CD4-positive, alpha-beta T cell treated with Interleukin-10 for 1 hour (primary cell): ENCODE measurements around the gene GBA2.

Experiments used
- DNase-seq: peaks from one replicate; pipeline ENCODE4 v3.0.0-alpha.2; 2020

Gene GBA2

DNA sequence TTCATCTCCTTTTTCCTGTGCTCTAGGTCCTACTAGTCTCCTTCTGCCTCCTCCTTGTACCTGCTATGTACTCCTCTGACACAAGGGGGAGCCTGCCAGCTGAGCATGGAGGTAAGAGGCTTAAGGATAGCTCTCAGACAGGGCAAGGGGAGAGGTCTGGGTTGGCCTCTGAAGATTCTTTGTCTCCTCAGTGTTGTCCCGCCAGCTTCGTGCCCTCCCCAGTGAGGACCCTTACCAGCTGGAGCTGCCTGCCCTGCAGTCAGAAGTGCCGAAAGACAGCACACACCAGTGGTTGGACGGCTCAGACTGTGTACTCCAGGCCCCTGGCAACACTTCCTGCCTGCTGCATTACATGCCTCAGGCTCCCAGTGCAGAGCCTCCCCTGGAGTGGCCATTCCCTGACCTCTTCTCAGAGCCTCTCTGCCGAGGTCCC is 12.8 kb downstream of the GBA2 start:
- peak; percentile 83 for DNase-seq

DNA sequence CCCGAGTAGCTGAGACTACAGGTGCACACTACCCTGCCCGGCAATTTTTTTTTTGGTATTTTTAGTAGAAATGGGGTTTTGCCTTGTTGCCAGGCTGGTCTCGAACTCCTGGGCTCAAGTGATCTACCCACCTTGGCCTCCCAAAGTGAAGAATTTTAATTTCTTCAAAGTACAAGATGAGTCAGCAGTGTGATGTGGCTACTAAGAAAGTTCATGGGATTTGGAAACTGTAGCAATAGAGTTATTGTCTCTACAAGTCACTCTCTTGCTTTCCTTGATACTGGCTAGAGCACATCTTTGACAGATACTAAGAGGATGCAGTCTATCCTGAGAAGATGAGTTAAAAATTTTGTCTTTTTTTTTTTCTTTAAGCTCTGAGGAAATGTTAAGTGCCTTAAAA is 14.9 kb downstream of the GBA2 start:
- no peak for DNase-seq

DNA sequence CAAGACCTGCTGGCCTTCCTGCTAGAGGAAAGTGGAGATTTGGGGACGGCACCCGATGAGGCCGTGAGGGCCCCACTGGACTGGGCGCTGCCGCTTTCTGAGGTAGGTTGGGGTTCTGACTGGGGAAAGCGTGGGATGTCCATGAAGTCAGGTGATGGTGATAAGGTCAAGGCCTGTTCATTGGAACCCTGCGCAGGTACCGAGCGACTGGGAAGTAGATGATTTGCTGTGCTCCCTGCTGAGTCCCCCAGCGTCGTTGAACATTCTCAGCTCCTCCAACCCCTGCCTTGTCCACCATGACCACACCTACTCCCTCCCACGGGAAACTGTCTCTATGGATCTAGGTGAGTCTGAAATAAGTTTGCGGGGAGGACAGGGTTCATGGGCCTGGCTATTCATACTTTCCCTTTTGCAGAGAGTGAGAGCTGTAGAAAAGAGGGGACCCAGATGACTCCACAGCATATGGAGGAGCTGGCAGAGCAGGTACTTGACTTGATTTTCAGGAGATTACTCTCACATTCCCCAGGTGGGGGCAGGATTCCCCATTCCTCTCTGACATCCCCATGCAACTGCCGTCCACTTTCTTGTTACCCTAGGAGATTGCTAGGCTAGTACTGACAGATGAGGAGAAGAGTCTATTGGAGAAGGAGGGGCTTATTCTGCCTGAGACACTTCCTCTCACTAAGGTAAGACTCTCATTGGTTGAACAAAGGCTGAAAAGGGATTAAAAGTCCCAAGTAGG is 16.1 kb downstream of the GBA2 start:
- DNase-seq: peak; percentile 39

DNA sequence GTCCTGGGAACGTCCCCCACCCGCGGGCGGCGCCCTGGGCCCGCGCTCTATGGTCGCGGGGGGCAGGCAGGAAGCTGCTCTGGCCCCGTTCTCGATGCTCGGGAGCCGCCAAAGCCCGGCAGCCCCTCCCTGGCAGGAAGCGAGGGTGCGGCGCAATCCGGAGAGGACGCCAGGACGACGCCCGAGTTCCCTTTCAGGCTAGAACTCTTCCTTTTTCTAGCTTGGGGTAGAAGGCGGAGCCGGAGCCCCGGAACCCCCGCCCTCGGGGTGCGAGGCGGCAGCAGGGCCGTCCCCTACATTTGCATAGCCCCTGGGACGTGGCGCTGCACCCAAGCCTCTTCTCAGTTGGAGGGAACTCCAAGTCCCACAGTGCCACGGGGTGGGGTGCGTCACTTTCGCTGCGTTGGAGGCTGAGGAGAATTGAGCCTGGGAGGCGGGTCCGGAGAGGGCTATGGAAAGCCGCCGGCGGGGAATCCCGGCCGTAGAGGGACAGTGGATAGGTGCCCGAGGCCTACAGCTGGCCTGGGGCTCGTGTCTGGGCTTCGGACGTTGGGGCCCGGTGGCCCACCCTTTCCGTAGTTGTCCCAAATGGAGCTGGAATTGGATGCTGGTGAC is 16.7 kb downstream of the GBA2 start, which contains the start of the genes CREB3 and TLN1:
CREB3 (plus strand) TSS at position 482 of the 615 bp plus-strand sequence; CDS start at position 589, 107 bp downstream.
TLN1 (minus strand) TSS at position 11 of the 615 bp plus-strand sequence. CDS start 6,501 bp downstream, outside the sequence.
- peak; percentile 98 for DNase-seq

DNA sequence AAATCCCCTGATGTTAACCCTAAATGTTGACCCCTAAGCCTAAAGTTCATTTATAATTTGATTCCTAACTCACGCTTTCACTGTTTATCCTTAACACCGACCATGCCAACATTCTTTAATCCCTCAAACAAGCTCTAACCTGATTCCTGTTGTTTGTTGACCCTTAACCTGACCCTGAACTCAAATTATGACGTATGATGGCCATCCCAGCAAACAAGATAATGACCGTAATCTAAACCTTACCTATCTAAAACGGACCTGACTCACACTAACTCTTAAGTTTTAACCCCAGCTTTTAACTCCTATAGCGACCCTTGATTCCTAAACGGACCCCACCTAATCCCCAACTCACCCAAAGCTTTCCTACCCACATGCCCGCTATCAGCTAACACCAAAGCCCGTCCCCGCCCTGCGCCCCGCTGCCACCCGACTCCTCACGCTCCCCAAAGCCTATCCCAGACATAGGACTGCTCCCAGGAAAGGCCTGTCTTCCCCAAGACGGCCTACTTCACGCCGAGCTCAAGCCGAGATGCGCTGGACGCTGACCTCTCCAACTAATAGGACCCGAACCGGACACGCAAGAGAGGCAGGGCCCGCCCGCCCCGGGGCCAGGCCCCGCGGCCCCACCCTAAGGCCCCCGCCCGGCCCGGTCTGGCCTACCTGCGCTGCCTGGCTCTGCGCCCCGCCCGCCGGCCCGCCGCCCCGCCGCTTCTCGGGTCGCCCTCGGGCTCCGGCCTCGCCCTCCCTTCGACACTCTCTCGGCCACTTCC is 17.4 kb downstream of the GBA2 start:
- peak; percentile 10 for DNase-seq

DNA sequence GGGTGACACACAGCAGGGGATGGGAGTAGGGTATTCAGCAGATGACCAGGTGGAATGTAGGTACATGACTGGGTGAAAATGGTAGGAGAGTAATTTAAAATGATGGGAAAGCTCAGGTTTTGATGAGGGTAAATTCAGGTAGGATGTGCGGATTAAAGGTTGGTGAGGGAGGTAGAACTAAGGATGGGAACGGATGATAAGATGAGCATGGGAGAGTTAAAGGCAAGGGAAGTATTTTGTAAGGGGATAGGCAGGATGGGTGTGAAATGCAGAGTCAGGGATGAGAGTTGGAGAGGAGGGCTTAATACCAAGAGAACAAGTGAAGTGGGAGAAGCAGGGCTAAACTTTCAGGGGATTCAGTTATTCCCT is 18.6 kb downstream of the GBA2 start:
- no peak for DNase-seq

DNA sequence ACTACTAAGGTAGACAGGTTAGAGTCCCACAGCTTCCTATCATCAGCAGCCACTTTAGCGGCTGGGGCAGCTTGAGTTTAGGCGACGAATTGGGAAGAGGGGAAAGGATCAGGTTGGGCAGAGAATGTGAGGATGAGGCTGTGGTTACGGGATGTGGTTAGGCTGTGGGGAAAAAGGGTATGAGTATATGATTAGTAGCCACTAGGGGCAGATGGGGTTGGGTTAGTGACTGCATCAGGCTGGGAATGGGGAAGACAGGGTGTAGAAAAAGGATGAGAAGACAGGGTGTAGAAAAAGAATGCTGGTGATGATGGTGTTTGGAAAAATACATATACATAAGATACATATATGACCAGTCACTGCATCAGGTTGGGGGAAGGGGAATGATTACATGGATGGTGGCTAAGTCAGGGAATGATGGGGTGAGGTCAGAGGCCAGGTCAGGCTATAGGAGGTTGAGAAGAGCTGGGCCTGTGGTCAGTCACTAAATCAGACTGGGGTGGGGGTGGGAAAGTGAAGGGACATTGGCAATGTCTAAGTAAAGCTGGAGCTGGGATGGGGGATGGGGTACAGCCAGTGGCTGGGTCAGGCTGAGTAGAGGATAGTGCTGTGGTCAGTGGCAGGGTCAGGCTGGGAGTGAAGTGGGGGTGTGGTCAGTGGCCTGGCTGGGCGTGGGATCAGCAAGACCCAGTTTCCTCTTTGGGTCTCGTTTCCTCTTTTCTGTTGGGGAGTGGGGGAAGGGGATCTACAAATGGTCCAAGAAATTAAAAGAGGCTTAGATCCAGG is 19.1 kb downstream of the GBA2 start:
- peak; percentile 53 for DNase-seq

DNA sequence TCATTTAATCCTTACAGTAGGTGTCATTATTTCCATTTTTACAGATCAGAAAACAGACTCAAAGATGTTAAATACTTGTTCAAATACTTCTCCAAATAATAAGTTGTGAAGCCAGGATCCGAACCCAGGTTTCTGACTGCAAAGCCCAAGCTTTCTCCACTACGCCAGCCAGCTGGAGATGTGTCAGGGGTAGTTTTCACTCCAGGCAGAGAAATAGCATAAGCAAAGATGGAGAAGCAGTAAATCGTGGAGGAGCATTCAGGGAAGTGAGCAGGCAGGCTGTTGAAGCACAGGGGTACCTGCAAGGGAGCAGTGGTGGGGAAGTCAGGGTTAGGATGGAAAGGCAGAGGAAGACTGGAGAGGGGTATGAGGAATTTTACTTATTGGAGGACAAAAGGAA is 19.9 kb downstream of the GBA2 start:
- no peak for DNase-seq

DNA sequence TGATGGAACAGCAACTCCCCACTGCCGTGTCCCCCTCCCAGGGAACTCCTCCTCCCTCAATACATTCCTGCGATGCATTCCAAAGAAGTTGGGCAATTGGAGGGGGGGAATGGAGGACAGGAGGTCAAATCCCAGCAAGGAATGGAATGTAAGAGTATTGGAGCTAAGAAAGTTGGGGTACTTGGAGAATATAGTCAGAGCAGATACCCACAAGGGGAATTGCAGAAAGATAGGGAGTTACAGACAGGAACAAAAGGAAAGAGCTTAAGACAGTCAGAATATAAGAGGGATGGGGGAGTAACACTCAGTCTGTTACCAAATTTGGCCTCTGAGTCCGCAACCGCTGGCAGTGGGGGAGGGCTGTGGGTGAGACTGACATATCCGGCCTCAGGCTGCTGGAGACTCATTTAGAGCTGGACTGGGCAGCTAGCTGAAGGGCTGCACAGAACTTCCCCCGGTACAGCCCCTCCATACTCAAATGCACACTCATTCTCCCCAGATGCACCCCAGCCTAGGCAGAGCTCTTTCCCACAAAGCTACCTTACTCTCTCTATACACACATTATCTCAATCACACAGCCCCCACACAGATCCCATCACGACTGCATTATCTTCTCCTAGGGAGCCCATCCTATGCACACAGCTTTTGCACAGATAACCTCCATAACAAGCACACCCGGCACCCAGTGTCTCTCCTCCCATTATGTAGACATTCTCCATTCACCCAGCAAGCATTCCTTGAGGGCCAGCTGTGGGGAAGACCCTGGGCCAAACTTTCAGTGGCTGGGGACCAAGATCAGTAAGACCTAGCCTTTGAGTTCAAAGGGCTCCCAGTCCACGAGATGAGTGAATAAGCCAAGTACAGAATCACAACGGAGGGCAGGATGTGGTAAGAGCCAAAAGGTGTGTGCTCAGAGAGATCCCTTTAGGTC is 20.7 kb downstream of the GBA2 start:
- peak; percentile 52 for DNase-seq

DNA sequence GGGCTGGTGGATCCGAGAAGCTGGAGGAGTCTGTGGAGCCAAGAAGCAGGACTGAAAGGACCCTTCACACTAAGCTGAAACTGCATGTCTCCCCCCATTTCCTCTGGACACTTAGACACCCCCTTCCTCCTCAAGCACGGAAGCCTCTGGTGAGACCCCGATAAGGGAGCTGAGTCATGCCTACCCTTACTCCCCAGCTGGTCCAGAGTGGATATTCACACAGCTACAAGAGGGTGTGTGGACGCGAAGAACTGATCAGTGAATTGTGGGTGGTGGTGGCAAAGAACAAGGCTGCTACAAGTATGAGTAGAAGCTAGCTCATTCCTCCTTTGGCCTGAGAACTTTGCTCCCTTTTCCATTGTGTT is 21.4 kb downstream of the GBA2 start:
- DNase-seq: no peak

DNA sequence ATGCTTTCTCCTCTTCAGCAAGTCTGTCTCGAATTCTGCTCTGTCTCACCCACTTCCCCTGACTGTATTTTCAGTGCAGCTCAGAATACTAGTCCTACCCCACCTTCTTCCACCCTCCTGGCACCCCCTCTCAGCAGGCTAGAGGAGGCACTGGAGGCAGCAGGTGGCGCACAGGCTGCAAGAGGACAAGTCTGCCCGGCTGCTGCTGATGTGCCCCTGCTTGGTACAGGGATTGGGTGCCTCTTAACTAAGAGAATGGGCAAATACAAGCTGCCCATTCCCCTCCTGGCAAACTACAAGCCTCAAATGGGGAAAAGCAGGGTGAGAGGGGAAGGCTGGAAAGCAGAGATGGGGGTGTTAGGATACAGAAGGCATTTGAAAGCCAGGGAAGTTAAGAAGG is 22.1 kb downstream of the GBA2 start:
- DNase-seq: peak; percentile 37

DNA sequence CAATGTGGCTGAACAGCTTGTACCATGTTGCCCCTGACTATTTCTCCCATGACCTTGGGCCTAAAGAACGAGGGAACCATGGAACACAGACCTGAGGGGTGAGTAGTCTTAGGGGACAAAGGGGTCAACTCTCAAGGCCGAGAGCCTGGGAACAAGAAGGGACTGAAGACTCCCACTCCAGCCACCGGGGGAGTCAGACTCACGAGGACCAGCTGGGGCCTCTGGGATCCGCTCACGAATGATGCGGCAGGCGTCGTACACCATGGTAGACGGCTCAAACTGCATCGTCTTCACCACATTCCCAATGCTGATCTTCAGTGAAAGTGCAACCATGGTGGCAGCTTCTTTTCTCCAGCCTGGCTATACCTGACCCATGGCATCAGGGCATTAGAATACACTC is 23.7 kb downstream of the GBA2 start:
- DNase-seq: no peak

DNA sequence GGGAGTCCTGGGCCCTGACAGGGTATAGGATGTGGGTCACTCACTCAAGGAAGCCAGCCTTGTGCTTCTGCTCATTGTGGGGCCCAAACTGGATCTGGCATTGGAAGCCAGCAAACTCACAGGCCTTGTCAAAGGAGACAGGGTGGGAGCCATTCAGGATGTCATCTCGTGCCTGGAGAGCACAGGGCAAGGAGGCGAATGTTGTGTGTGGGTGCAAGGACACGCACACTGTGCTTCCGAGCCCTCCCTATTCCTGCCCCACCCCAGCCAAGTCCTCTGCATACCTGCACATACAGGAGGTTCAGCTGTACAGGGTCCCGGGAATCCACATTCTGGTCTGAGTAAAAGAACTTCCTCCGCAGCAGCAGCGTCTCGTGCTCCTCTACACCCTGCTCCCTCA is 25.1 kb downstream of the GBA2 start:
- no peak for DNase-seq

DNA sequence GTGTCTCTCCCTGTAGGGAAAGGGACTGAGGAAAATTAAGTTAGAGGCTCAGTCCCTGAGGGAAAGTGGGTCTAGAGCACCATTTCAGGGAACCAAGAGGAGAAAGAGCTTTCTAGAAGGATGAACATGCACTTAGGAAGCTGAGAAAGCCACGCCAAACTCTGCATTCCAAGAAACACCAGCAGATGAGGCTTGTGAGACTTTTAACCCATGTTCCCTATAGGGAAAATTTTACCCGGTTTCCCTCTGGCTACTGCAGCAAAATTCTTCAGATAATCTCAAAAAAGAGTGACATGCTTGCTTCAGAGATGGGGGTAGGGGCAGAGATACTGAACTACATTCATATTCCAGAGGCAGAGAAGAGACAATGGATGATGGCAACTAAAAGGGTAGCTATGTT is 25.6 kb downstream of the GBA2 start:
- DNase-seq: no peak

DNA sequence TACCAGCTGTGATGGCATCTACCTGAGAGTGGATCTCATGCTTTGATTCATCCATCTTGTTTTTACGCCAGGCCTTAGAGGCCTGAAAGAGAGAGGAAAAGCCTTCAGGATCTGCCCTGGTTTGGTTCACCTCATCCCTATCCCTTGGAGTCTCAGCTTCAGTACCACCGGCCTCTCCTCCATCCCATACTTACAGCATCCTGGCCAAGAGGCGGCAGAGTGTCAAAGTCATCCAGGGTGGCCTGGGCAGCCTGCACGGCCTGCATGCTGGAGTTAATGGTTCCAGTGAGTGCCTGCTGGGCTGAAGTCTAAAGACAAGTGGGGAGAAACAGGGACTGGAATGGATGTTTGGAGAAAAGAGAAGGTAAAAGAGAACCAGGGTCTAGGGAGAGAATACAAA is 29.5 kb downstream of the GBA2 start:
- DNase-seq: no peak

DNA sequence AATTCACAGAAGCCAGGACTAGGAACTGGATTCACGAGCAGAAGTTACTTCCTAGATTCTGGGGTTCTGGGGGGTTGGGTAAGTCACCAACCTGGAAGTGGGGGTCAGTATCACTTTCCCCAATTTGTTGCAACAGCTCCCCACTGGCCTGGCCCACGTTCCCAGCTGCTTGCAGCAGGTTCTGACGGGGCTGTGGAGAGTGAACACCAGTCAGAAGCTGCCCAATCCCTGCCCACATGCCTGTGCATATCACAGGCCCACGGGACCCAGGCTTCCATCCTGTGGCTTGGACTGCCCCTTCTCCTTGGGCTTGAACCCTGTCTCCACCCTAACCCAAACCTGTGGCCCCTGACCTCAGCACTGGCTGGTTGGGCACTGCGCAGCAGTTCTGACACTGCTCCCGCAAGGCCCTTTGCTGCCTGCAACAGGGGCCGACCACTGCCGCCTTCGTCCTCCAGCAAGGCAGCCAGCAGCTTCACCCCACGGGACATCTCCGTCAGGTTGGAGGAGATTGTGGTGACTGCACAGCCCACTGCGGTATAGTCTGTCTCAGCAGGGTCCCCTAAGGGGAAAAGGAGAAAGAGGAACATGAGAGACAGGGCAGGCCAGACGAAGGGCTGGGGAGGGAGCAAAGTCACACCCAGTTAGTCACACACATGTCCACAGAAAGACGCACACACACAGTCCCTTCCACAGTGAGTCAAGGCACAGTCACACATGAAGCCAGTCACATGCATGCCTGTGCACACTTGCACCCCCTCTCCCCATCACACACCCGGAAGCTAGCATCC is 30.1 kb downstream of the GBA2 start:
- DNase-seq: no peak

DNA sequence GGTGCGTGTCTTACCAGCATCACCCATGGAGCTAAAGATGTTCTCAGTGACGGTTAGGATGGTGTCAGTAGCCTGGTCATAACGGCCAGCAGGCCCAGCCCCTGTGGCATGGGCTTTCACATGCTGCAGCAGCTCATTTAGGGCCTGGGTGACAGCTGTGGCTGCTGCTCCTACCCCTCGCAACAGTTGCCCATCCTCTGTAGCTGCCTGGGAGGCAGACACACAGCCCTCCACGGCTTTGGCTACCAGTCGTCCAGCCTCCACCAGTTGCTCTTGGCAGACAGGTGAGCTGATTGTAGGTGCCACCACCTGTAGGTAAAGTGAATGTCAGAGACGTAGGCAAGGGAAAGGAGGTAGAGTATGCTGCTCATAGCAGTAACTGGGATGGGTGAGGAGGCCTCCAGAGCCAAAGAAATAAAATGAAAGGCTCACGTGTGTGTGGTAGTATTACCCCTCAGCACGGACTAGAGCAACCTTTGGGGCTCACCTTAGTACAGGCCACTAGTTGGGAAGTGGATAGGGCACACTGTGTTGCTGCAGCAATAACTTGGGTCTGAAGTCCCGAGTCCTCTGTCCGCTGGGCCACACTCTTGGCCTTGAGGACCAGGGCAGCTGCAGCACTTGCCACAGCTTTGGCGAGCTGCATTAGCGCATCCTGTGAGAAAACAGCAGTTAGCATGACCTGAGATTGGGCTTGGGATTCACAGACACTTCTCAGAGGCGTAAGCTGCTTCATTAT is 31.7 kb downstream of the GBA2 start:
- no peak for DNase-seq

DNA sequence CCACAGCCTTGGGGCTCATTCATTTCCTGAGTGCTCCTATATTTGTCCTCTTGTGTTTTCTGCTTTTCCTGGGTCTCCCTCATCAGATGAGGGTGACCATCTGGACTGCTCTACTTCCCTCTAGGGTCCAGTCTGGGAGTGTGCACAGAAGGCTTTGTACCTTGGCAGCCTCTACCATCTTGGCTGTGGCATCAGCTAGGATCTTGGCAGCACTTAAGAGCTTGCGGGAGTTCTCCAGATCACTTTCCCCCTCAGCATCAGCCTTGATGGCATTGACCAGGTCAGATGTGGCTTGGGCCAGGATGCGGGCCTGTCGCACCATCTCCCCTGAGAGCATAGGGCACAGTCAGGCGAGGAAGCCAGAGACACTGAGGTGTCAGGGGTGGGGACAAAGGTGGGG is 32.8 kb downstream of the GBA2 start:
- no peak for DNase-seq

DNA sequence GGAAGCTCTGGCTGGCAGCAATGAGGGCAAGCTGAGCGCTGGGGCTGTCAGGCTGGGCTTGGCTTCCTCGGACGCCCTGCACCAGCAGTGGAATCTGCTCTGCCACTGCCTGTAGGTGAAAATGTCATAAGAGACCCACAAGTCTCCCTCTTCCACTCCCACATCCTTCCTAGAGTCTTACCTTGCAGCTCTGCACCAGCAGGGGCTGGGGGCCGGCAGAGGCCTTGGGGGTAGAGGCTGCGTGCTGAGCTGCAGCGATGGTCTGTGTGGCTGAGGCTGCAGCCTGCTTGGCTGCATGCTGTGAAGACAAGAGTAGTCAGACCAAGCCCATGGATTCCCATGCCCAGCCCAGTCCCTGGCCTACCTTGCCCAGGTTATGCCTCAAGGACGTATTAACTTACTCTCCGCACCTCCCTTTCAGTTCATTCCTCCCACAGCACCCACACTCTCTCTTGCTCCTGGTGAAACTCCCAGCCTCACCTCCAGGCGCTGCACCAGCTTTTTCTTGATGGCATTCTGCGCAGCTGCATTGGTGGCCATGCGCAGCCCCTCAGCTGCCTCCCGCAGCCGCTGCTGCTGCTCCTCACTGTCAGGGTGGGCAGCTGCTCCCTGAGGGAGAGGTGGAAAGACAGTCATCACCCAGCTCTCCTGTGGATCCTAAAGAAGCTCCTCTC is 34.3 kb downstream of the GBA2 start:
- no peak for DNase-seq

DNA sequence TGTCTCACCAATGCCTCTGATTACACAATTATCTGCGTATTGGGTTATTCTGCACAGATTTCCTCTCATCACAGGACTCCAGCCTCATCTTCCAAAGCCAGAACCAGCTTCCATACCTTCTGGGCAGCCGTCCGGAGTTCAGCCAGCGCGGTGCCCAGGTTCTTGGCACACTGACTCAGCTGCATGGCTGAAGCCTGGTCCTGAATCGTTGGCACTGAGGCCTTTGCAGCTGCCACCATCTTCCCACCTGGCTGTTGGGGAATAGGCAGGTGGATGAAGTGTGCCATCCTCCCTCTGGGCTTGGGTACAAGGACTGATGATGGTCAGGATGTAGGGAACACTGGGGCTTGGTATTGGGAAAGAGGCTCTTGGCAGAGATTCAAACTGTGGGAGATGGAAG is 34.9 kb downstream of the GBA2 start:
- no peak for DNase-seq
